ENCODE results near the gene VIPR1. TPM values are rescaled to one million over a fixed set of nuclear protein-coding genes. Genes with fewer than 3 reads are reported as not detected.

The VIPR1 gene
- polyA plus RNA-seq, 1 donor = 75.3 TPM

- no peak overlapping the region for H3K4me3 ChIP-seq (ENCODE audit: low read length)
Observed at GRCh38 chr3:42476225-42477125, 26.0 kb upstream of the VIPR1 start.

DNA sequence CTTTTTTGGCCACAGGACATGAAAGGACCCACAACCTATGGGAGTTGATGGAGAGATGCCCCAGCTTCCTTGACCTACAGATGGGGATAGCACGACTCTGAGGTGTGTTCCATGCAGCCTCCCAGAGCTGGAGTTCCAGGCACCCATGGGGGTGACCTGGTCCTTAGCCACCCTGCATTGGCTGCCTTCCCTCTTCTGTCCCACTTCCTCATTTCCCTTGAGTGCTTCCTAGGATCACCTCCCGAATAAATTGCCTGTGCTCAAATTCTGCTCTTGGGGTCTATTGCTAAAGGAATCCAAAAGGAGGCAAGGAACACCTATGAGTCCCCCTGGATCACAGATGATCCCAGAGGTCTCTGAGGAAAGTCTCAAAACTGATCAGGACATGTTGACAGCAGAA lies 24.7 kb upstream of the VIPR1 start:
- no peak overlapping the region for H3K4me3 ChIP-seq (ENCODE audit: low read length)
- no peak for DNase-seq
- WGBS (ENCODE audit: insufficient coverage, low lambda C conversion rate) = no CpG with 5 or more reads among the region's 2 CpGs
- no peaks in the 10 kb centered on the region for H3K36me3 ChIP-seq (ENCODE audit: control insufficient read depth, insufficient read depth, low read length)
- peaks cover 8% of the 10 kb centered on the region for H3K9me3 ChIP-seq (ENCODE audit: control insufficient read depth, low read depth, low read length)
- H3K27ac ChIP-seq (ENCODE audit: low read length) = no peak overlapping the region
- H3K4me1 ChIP-seq (ENCODE audit: control insufficient read depth, insufficient read depth, low read length) = no peaks in the 10 kb centered on the region
- no peaks in the 10 kb centered on the region for H3K27me3 ChIP-seq (ENCODE audit: control insufficient read depth, insufficient read depth, low read length)

More at GRCh38 chr3:42476225-42477125, 26.0 kb upstream of the VIPR1 start:
- no CpG with 5 or more reads among the region's 8 CpGs for WGBS (ENCODE audit: insufficient coverage, low lambda C conversion rate)
- no peak overlapping the region for H3K27ac ChIP-seq (ENCODE audit: low read length)
- no peaks in the 10 kb centered on the region for H3K27me3 ChIP-seq (ENCODE audit: control insufficient read depth, insufficient read depth, low read length)
- H3K36me3 ChIP-seq (ENCODE audit: control insufficient read depth, insufficient read depth, low read length) = no peaks in the 10 kb centered on the region
- no peak for DNase-seq
- H3K9me3 ChIP-seq (ENCODE audit: control insufficient read depth, low read depth, low read length) = peaks cover 7% of the 10 kb centered on the region
- H3K4me1 ChIP-seq (ENCODE audit: control insufficient read depth, insufficient read depth, low read length) = no peaks in the 10 kb centered on the region

DNA sequence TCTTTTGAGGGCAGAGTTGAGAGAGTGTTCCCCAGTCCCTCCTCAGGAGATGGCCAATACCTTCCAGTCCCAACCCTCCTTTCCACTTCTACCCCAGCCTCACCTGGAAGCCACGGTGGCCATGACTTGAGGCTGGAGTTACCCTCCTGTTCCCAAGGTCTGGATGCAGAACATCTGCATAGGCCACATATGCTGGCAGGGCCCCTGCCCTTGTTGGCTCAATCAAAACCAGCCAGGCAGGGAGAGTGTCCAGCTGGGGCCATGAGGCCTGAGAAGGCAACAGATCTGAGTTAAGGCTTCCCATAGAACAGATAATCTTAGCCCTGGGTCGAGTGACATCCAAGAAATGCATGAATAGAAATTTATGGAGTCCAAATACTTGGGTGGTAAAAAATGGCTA lies 23.6 kb upstream of the VIPR1 start:
- H3K27ac ChIP-seq (ENCODE audit: low read length) = no peak overlapping the region
- no CpG with 5 or more reads among the region's 2 CpGs for WGBS (ENCODE audit: insufficient coverage, low lambda C conversion rate)
- H3K27me3 ChIP-seq (ENCODE audit: control insufficient read depth, insufficient read depth, low read length) = no peaks in the 10 kb centered on the region
- no peak for DNase-seq
- H3K36me3 ChIP-seq (ENCODE audit: control insufficient read depth, insufficient read depth, low read length) = no peaks in the 10 kb centered on the region
- H3K4me1 ChIP-seq (ENCODE audit: control insufficient read depth, insufficient read depth, low read length) = no peaks in the 10 kb centered on the region
- no peak overlapping the region for H3K4me3 ChIP-seq (ENCODE audit: low read length)
- peaks cover 8% of the 10 kb centered on the region for H3K9me3 ChIP-seq (ENCODE audit: control insufficient read depth, low read depth, low read length)

DNA sequence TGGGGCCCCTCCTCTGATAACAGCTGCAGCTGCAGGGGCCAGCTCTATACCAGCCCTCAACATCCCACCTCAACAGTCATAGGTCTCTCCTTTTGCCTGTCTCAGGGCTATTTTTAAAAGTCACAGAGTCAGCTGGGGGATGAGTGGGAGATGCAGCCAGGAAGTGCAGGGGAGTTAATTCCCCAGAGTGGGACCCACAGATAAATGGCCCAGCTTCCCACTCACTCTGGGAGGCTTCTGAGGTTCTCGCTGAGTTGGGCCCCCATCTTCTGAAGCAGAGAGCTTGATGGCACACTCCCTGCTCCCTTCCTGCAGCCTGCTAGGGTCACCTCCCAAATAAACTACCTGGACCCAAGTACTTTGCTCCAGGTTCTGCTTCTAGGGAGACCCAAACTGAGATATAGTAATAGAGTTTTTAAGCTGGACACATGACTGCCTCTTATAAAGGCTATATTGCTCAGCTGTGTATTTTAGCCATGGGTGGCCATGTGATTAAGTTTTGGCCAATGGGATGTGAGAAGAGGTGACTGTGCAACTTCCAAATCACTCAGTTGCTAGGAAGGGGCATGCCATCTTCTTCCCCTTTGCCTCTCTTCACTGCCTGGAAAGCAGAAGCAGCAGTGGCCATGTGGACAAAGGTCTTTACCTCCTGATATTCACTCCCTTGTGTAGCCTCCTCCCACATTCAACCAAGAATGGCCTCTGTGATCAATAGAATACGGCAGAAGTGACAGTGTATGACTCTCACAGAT lies 15.5 kb upstream of the VIPR1 start:
- Histone ChIP-seq H3K9me3 (ENCODE audit: control insufficient read depth, low read depth, low read length) (no peaks in the 10 kb centered on the region), H3K4me3 (ENCODE audit: low read length) (no peak overlapping the region), H3K4me1 (ENCODE audit: control insufficient read depth, insufficient read depth, low read length) (peaks cover 2% of the 10 kb centered on the region), H3K27me3 (ENCODE audit: control insufficient read depth, insufficient read depth, low read length) (no peaks in the 10 kb centered on the region), H3K27ac (ENCODE audit: low read length) (no peak overlapping the region), H3K36me3 (ENCODE audit: control insufficient read depth, insufficient read depth, low read length) (no peaks in the 10 kb centered on the region)
- WGBS (ENCODE audit: insufficient coverage, low lambda C conversion rate) = no CpG with 5 or more reads among the region's 2 CpGs
- DNase-seq = no peak

DNA sequence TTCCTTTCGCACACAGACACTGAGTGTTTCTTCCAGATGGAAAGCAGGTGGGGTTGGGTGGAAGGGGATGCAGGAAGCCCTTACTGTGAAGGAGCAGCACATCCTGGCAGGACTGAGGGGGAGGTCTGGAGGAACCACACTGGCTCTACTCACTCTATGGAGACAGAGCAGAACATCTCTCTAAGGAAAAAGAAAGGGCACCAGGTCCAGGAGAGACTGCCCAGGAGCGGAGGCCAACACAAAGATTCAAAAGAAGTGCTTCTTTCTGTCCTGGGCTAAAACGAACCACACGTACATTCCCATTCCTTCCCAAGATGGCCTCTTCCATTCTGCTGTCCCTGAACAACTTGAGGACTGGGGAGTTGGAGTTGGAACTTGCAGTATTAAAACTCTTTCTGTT lies 13.8 kb upstream of the VIPR1 start:
- Histone ChIP-seq H3K27ac (ENCODE audit: low read length) (no peak overlapping the region), H3K9me3 (ENCODE audit: control insufficient read depth, low read depth, low read length) (no peaks in the 10 kb centered on the region), H3K4me1 (ENCODE audit: control insufficient read depth, insufficient read depth, low read length) (peaks cover 2% of the 10 kb centered on the region), H3K4me3 (ENCODE audit: low read length) (no peak overlapping the region), H3K27me3 (ENCODE audit: control insufficient read depth, insufficient read depth, low read length) (no peaks in the 10 kb centered on the region), H3K36me3 (ENCODE audit: control insufficient read depth, insufficient read depth, low read length) (no peaks in the 10 kb centered on the region)
- DNase-seq = no peak
- WGBS (ENCODE audit: insufficient coverage, low lambda C conversion rate) = no CpG with 5 or more reads among the region's 4 CpGs

DNA sequence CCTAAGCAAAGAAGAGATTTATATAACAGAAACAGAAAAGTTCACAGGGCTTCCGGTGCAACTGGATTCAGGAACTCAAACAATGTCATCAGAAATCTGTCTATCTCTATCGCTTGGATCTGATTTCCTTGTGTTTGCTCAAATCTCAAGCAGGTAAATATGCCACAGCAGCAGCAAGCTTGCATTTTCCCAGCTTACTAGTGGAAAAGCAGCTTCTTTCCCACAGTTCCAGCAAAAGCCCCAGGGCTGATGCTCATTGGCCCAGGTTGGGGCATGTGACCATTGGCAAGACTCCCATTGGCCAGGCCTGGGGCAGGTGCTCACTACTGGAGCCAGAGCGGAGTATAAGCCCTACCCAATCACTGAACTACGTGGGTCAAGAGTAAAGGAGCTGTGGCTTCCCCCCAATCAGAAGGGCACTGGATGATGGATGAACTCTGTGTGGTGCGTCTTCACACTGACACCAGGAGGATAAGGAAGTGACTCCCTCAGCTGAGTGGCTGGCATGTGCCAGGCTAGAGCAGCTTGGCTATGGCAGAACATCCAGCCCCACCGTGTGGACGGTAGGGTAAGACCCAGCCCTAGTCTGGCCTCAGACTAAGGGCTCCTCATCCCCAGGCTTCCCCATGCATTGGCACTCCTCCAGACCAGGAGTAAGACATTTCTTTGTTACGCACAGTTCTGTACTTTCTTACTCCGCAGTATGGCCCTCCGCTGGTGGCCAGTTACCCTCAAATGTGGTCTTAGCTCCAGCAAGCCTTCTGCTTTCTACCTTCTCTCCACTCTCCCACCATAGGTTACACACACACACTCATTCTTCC lies 13.1 kb upstream of the VIPR1 start:
- Histone ChIP-seq H3K9me3 (ENCODE audit: control insufficient read depth, low read depth, low read length) (no peaks in the 10 kb centered on the region), H3K27me3 (ENCODE audit: control insufficient read depth, insufficient read depth, low read length) (no peaks in the 10 kb centered on the region), H3K27ac (ENCODE audit: low read length) (no peak overlapping the region), H3K4me1 (ENCODE audit: control insufficient read depth, insufficient read depth, low read length) (peaks cover 2% of the 10 kb centered on the region), H3K36me3 (ENCODE audit: control insufficient read depth, insufficient read depth, low read length) (no peaks in the 10 kb centered on the region), H3K4me3 (ENCODE audit: low read length) (no peak overlapping the region)
- no peak for DNase-seq
- 90% methylated on average over 2 of the region's 10 CpGs for WGBS (ENCODE audit: insufficient coverage, low lambda C conversion rate)

DNA sequence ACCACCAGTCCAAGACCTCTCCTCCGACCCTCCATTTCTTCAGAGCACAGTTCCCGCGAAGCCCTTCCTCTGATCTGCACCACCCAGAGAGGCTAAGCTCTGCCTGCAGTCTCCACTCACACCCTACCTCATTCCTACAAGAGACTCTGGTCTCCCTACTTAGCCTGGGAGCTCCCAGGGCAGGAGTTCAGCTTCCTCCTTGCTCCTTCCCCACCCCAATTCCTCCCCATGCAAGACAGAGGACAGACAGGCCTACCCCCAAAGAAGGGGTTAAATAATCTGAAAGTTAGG lies 12.6 kb upstream of the VIPR1 start:
- H3K9me3 ChIP-seq (ENCODE audit: control insufficient read depth, low read depth, low read length) = no peaks in the 10 kb centered on the region
- no peaks in the 10 kb centered on the region for H3K36me3 ChIP-seq (ENCODE audit: control insufficient read depth, insufficient read depth, low read length)
- H3K4me1 ChIP-seq (ENCODE audit: control insufficient read depth, insufficient read depth, low read length) = peaks cover 2% of the 10 kb centered on the region
- DNase-seq = no peak
- no peak overlapping the region for H3K27ac ChIP-seq (ENCODE audit: low read length)
- WGBS (ENCODE audit: insufficient coverage, low lambda C conversion rate) = 40% methylated on average over 1 of the region's 3 CpGs
- no peaks in the 10 kb centered on the region for H3K27me3 ChIP-seq (ENCODE audit: control insufficient read depth, insufficient read depth, low read length)
- no peak overlapping the region for H3K4me3 ChIP-seq (ENCODE audit: low read length)

GRCh38 chr3:42490243-42490642 lies 12.2 kb upstream of the VIPR1 start:
- Histone ChIP-seq H3K27me3 (ENCODE audit: control insufficient read depth, insufficient read depth, low read length) (no peaks in the 10 kb centered on the region), H3K4me1 (ENCODE audit: control insufficient read depth, insufficient read depth, low read length) (peaks cover 2% of the 10 kb centered on the region), H3K4me3 (ENCODE audit: low read length) (no peak overlapping the region), H3K9me3 (ENCODE audit: control insufficient read depth, low read depth, low read length) (no peaks in the 10 kb centered on the region), H3K27ac (ENCODE audit: low read length) (no peak overlapping the region), H3K36me3 (ENCODE audit: control insufficient read depth, insufficient read depth, low read length) (no peaks in the 10 kb centered on the region)
- no CpG with 5 or more reads among the region's 5 CpGs for WGBS (ENCODE audit: insufficient coverage, low lambda C conversion rate)
- DNase-seq = no peak

- Histone ChIP-seq H3K9me3 (ENCODE audit: control insufficient read depth, low read depth, low read length) (no peaks in the 10 kb centered on the region), H3K27me3 (ENCODE audit: control insufficient read depth, insufficient read depth, low read length) (no peaks in the 10 kb centered on the region), H3K4me1 (ENCODE audit: control insufficient read depth, insufficient read depth, low read length) (peaks cover 9% of the 10 kb centered on the region), H3K4me3 (ENCODE audit: low read length) (no peak overlapping the region), H3K36me3 (ENCODE audit: control insufficient read depth, insufficient read depth, low read length) (no peaks in the 10 kb centered on the region), H3K27ac (ENCODE audit: low read length) (no peak overlapping the region)
- 80% methylated on average over 1 of the region's 3 CpGs for WGBS (ENCODE audit: insufficient coverage, low lambda C conversion rate)
- no peak for DNase-seq
Observed at GRCh38 chr3:42491881-42492507, 10.4 kb upstream of the VIPR1 start.

GRCh38 chr3:42492508-42493080 lies 9.8 kb upstream of the VIPR1 start:
- H3K4me1 ChIP-seq (ENCODE audit: control insufficient read depth, insufficient read depth, low read length) = peaks cover 13% of the 10 kb centered on the region
- no peaks in the 10 kb centered on the region for H3K9me3 ChIP-seq (ENCODE audit: control insufficient read depth, low read depth, low read length)
- H3K27ac ChIP-seq (ENCODE audit: low read length) = no peak overlapping the region
- H3K36me3 ChIP-seq (ENCODE audit: control insufficient read depth, insufficient read depth, low read length) = no peaks in the 10 kb centered on the region
- H3K4me3 ChIP-seq (ENCODE audit: low read length) = no peak overlapping the region
- H3K27me3 ChIP-seq (ENCODE audit: control insufficient read depth, insufficient read depth, low read length) = no peaks in the 10 kb centered on the region
- 100% methylated on average over 1 of the region's 6 CpGs for WGBS (ENCODE audit: insufficient coverage, low lambda C conversion rate)
- DNase-seq = no peak
